HG02571 (cell line): ENCODE measurements around the gene KCNJ5.

Experiments
- ATAC-seq: cut with Tn5 transposase; IDR thresholded peaks from one replicate; pipeline ENCODE4 v1.9.1; 2021; ENCODE audit warnings: mild to moderate bottlenecking, moderate library complexity; ENCODE audit not compliant: unreplicated experiment

The KCNJ5 gene

DNA sequence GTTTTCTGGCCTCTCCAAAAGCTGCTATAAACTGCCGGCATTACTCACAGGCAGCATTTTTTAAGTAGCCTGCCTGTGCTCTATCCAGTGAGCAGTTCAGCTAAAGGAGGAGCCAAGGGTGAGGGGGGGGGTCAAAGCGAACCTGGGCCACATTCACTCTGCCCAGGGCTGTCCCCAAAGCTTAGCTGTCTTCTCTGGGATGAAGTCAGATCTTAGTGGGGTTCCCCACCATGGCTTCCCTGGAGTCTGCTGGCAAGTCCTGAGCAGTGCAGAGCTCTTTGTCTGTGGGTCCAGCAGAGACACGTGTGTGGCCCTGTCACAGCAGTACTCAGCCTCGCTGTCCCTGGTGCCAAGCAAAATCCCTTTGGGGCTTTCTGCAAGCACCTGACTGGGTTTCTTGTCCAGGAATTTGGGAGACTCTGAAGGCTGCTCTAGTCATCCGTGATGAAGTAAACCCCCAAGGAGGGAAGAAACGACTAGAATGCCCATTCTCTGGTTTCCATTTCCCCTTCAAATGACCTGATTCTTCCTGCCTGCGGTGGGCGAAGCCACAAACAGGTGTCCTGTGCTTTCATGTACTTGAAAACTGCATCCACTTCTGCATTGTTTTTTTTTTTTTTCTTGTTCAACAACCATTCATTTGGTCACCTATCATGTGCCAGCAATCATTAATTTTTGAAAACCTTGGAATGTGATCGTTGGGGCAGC, 2.6 kb downstream of the KCNJ5 start:
- ATAC-seq: no peak

DNA sequence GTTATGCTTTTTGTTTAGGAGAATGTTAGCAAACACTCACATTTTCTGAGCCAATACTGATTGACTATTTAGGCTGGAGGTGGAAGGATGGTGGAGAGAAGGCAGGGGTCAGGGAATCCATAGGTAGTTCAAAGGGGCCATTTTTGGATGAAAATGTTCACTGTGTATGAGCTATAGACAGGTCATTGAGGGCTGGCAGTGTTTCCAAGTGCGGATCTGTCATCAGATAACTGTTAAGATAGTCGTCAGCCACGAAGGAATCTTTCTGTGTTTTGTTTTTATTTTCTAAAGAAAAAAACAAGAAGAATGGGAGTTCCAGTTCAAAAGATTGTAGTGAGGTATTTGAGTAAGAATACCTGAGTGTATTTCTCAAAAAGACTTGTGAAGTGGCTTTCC, 3.1 kb downstream of the KCNJ5 start:
- ATAC-seq: no peak

DNA sequence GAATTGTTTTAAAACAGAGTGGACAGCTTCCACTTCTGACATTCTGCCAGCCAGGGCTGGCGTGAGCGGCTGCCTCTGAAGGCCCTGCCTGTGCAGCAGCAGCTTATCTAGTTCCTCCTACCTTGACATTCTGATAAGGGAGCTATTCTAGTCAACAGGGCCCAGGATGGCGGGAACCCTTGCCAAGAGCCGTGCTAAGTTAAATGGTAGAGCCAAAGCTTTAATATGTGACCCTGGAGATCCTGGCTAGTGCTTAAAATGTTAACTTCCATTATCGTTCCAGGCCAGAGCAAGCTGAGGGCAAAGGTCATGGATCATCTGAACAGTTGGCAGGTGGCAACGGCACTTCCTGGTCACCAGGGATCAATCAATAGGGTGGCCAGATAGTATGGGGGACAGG, 3.5 kb downstream of the KCNJ5 start:
- ATAC-seq: no peak

DNA sequence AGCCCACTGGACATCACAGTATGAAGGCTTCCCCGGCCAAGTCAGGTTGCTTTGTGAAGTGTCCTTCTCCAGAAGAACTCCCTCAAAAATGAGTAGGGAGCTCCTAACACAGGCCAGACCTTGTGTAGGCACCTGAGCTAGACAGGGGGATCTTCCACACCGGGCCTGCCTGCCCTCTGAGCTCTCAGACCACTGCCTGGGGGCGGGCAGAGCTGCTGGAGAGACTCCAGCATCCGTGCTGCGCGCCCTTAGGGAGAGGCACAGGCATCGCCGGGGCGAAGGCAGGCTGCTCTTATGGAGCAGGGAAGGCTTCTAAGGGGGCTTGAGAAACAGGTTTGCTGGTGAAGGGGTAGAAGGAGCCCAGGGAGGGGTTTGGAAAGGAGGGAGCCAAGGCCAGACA, 4.4 kb downstream of the KCNJ5 start:
- ATAC-seq: no peak

DNA sequence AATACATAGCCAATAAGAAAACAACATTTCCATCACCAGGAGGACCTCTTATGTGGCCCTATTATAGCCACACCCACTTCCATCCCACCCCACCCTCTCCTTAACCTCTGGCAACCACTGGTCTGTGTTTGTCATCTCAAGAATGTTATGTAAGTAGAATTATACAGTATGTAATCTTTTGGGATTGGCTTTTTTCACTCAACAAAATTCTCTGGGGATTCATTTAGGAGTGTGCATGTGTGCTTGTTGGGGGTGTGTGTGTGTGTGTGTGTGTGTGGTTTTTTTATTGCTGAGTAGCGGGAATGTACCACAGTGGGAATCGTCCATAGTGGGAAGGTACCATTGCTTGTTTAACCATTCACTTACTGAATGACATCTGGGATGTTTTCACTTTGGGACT, 5.2 kb downstream of the KCNJ5 start:
- no peak for ATAC-seq

DNA sequence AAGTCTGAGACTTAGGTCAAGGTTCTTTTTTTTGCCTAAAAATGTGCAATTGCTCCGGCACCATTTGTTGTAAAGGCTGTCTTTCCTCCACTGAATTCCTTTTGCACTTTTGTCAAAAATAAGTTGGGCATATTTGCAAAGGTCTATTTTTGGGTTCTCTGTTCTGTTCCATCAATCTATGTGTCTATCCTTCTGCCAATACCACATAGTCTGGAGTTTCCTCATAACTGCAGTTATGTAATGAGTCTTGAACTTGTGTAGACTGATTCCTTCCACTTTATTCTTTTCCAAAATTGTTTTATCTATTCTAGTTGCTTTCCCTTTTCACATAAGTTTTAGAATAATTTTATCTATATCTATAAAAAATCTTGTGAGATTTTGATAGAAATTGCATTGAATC, 6.7 kb downstream of the KCNJ5 start:
- ATAC-seq: no peak

DNA sequence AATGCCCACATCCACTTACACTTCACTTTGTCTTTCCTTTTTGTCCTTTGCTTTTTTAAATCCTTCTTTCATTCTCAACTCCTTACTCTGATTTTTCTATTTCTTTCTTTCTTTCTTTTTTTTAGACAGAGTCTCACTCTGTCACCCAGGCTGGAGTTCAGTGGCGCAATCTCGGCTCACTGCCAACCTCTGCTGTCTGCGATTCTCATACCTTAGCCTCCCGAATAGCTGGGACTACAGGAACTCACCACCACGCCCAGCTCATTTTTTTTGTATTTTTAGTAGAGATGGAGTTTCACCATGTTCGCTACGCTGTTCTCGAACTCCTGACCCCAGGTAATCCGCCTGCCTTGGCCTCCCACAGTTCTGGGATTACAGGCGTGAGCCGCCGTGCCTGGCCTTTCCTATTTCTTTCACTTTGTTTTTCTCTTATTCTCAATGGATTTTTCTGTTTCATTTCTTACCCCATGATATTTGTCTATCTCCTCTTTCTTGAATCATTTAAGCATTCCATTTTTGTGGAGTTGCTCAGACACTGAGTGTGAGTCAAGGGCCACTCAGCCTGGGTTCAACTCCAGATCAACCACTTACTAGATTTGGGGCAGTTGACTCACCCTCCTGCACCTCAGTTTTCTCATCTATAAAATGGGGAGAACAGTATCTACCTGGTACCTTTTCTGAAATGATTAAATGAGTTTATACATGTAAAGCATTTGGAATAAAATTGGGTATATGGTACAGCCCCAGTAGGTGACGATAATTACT, 7.6 kb downstream of the KCNJ5 start:
- no peak for ATAC-seq

DNA sequence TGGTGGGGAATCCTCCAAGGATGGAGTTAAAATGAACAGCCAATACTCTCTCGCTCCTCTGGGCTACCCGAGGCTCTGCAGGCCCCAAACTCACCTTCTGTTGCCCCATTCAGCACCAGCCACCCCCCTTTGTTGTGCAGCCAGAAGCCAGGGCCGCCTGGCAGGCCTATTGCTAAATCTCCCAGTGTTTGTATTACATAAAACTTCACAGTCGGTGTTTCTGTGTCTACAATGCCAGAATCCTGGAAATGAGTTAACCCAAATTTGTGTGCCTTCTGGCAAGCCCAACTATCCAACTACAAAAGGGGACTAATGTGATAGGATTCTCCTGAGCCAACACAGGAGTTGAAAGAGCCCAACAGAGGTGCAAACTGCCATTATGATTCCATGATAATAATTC, 9.3 kb downstream of the KCNJ5 start:
- ATAC-seq: no peak

DNA sequence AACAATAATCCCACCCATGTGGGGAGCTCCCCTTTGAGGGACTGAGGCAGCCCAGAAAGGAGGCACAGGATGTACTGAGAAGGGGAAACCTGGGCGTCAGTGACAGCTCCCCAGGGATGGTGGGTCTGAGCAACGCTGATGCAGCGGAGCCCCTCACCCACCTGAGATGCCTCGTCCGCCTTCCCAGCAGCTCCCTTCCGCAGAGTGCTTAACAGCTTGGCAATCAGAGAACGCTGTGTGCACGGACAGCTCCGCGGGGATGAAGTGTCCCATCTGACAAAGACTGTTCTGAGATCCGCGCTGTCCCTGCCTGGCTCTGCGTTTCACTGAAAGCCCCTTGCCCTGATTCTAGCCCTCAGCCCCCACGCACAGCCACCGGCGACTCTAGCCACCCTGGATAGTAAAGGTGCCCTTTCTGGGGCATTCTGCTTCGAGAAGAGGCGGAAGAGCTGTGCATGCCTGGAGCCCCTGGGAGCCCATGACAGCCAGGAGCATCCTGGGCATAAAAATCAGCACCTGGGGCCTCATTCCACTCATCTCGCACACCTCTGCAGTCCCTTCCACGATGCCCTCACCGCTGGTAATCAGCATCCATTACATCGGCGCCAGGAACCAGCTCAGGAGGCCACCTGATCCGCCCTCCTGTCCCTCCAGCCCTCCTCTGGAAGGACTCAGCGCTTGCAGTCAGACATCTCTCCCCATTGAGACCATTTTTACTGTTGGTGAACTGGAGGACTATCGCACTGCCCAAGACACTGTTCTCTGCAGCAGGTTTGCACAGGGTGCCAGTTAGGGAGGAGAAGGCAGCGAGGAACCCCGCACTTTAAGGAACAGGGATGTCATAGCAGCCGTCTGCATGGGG, 10.7 kb downstream of the KCNJ5 start:
- no peak for ATAC-seq

DNA sequence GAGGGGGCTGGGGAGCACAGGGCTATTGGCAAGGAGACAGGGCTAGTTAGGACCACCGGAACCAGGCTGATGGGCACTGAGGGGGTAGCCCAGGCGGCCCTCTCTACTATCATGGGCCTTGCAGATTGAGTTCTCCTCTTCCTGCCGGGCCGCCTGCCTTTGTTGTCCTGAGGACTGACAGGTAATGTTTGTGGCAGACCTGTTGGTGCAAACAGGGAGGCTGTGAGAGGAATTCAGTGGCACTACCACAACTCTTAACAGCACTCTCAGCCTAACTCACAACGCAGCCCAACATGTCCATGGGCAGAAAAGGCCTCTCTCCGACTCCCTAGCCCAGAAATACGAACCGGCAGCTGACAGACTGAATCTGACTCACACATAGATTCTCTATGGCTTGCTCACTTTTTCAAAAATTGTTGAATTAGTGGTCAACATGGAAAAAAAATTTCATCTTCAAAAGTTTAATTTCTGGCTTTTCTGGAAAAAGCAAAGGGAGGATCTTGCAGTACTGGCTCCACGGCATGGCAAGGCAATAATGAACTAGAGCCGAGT, 11.4 kb downstream of the KCNJ5 start:
- ATAC-seq: no peak

DNA sequence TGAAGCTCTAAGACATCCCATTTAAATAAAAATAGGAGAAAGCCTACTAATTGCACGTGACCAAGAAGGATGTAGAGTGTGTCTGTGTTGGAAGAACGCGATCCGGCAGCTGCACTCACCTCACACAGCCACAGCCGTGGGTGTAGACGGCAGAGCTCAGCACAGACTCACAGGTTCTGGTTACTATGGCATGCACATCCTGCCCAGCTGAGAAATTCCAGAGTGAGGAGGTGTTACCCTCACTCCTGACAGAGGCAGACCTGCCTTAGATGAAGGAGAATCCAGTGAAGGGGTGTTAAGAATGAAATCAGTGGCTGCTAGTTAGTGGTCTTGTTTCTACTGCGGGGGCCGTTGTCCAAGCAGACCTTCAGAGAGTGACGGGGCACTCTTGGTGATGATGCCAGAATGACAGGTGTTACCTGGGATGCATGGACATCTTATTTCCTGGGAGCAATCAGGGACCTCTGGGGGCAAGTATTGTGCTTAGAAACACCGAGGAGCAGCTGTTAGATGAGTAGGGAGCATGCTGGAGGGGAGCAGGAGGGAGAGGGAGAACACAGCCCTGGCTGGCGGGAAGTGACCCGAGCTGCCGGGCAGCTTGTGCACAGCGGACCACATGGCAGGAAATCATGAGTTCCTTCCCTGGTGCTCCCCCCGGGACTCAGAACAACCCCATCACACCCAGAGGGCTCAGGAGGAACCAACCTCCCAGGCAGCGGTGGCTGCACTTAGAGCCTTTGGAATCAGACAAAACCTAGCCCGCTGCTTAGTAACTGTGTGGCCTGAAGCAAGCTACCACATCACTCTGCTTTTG, 12.3 kb downstream of the KCNJ5 start:
- no peak for ATAC-seq

DNA sequence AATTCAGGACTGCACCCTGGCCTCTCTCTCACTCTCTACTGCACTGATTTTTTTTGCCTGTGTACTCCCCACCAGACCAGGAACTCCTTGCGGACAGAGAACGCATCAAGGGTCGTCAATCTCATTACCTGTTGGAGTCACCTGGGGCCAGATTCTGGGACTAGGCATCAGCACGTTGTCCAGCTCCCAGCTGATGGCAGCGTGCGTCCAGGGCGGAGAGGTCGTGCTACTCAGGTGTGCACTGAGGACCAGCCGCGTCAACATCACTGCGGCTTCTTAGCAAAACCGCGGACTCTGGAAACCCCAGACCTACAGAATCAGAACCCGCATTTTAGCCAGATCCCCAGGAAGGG, 13.1 kb downstream of the KCNJ5 start:
- ATAC-seq: no peak

DNA sequence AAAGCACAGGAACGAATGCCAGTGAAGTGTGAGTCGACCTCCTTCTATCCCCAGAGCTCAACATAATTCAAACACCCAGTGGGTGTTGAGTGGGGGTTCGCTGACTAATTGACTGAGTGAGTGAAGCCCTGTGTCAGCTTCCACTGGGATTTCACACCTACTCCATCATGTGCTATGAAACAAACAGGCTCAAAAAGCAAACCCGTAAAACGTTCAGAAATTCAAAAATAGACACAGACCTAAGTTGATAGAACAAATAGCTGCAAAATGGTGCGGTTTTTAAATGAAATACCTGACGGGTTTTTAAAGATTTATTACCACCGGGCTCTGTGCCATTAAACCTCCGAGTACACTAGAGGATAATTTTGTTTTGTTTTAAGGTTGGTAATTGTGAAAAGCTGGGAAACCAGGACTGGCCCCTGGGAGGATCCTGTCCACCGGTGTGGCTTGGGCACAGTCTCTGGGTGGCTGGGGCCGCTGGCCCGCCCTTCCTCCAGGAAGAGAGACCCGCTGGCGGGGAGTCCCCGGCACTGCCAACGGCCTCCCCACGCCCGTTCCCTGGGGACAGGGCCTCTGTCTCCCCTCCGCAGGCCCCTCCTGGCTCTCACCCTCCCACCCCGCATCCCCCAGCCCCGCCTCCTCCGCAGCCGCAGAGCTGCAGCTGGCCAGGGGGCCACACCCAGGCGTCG, 13.6 kb downstream of the KCNJ5 start:
- peak; percentile 37 for ATAC-seq

DNA sequence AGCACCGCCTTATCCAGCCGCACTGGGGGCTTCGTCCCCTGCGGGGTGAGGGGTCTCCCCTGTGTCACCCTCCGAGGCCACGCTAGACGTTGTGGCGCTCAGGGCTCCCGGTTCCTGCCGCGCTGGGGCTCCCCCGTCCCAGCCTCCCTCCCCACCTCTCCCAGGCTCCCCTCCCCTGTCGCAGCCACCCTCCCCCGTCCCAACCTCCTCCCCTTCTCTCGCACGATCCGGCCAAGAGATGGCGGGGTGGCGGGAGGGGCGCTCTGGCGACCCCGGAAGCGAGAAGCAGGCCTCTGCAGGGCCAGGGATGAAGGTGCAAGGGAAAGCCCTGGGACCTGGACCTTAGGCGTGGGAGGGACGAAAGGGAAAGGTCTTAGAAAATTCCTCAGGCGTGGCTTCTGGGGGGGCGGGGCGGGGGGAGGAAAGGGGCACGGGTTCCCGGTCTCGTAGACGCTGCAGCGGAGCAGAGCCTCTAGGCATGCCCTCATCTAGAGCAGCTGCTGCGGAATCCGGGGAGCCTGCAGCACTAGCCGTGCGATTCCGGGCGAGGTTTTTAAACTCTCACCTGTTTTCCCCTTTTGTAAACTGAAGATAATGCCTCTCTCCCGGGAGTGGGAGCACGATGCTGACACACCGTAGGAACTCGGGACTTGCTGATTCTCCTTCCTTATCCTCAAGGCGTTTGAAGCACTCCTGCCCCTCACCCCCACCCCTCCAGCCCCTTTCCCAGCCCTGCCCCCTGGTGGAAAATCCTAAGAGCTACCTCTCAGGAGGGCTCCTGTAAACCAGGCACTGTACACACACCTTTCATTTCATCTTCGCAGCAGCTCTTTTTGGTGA, 14.4 kb downstream of the KCNJ5 start:
- ATAC-seq: peak; percentile 35

DNA sequence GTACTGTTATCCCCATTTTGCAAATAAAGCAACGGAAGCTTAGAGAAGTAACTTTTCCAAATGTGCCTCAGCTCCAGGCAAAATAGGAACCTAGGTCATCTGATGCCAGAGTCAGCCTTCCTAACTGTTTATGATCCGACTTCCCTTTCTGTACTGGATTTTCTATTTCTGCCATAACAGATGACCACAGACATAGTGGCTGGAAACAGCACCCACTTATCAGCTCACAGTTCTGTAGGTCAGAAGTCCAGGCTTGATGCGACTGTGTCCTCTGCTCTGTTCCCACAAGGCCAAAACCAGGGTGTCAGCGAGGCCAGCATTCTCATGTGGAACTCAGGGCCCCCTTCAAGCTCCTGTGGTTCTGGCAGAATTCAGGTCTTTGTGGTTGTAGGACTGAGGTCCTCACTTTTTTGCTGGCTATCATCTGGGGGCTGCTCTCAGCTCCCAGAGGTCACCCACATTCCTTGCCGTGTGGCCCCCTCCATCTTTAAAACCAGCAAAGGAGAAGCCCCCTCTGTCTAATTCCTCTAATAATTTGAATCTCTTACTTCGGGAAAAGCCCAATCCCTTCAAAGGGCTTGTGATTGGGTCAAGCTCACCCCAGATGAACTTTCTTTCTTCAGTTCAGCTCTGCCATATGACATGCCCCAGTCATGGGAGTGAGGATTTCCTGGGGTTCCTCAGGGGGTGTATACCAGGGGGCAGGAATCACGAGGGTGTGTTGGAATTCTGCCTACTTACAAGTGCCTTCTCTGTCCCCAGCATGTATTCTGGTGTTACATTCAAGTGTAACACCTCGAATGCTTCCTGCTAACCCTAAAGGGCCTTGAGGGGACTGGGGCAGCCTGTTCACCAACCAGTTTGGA, 15.3 kb downstream of the KCNJ5 start:
- no peak for ATAC-seq

DNA sequence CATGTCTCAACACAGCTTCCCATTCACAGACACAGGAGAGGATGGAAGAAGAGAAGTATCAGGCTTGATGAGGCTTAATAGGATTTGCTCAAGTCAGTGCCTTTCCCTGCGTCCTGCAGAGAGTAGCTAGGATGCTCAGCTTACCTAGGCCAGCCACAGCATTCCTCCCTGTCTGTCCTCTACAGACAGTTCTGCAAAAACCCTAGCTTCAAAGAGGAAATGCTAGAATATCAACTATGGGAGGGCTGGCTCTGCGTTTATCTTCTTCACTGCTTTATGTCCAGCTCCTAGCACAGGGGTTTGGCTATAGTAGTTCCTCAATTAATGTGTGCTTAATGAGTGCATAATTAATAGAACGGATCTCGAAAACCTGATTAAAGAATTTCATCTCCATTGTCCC, 16.4 kb downstream of the KCNJ5 start:
- no peak for ATAC-seq

DNA sequence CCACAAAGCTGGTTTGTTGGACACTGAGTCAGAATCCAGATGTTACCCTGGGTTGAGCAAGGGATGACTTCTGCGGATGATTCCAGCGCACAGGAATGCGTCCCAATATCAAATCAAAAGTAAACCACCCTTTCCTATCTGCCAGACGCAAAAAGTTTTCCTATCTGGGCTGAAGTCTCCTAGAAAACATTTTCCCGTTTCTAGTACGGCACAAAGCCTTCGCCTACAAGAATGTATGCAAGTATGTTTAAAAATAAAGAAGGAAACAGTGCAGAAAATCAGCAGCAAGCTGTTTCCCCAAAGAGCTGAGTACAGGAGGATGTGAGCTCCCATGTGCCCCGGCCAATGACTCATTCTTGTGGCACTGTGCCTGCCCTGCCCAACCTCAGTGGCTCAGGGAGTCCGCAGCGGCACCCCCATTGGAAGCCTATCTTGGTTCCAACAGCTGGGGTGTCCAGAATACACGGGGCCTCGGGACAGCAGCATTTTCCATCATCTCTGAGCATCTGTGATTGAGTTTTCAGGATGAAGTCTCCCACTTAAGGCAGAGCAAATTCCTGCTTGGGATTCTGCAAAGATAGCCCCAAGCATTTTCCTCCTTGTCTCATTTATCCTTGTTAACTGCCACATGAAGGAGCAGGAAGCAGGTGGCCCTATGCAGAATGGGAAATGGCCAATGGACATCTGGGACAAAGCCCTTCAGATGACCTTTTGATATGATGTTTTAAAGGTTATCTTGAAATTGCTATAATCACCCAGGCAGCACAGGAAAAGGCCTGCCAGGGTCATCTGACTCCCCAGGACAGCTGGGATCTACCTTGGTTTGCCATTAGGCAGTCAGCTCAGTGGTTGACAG, 17.5 kb downstream of the KCNJ5 start:
- no peak for ATAC-seq
